ENCODE data around the gene DPP10. TPM values are rescaled to one million over a fixed set of nuclear protein-coding genes. Genes with fewer than 3 reads are reported as not detected.

The DPP10 gene
- total and polyA plus RNA-seq, 10 of the 15 experiments (the other 5 are each of a cell fraction or from before 2014, with no cell fraction given): not detected

- no peak for TF ChIP-seq ZBTB33 (IDR thresholded peaks at IDR 0.05)
- no peak for TF ChIP-seq KAT2A (conservative IDR thresholded peaks at IDR 0.05; ENCODE audit: control insufficient read depth, low read depth, low read length)
- no peak for TF ChIP-seq PBX3 (IDR thresholded peaks at IDR 0.05; ENCODE audit: insufficient replicate concordance, low read depth, low read length)
Observed at GRCh38 chr2:115201386-115201785, 758.9 kb downstream of the DPP10 start (continued).

- Histone ChIP-seq H3K27me3 (replicated peaks in 1 of 2; ENCODE audit: control insufficient read depth in 2 of 2, insufficient read depth in 2 of 2, low read length in 1 of 2) (no peaks in the 10 kb centered on the region), H3K4me2 (ENCODE audit: control insufficient read depth, insufficient read depth) (no peak overlapping the region), H3K36me3 (ENCODE audit: control insufficient read depth in 2 of 2, insufficient read depth in 2 of 2, low read length in 1 of 2) (no peaks in the 10 kb centered on the region), H2AFZ (ENCODE audit: control insufficient read depth, low read depth, low read length) (no peak overlapping the region), H3K27ac (ENCODE audit: control insufficient read depth, insufficient read depth) (no peak overlapping the region), H3K4me3 (no peak overlapping the region), H3K4me1 (ENCODE audit: control insufficient read depth, insufficient read depth, low read length) (no peaks in the 10 kb centered on the region), H3K9me3 (replicated peaks; ENCODE audit: control insufficient read depth, insufficient read depth, low read length) (no peaks in the 10 kb centered on the region), H4K20me1 (ENCODE audit: control insufficient read depth, insufficient read depth) (no peaks in the 10 kb centered on the region), H3K79me2 (ENCODE audit: control insufficient read depth, insufficient read depth, low read length) (no peaks in the 10 kb centered on the region), H3K9ac (ENCODE audit: control insufficient read depth, insufficient read depth, low read length) (no peak overlapping the region)
- no TSS peak for BruUV-seq (replicated peaks)
- FAIRE-seq (no peak), ATAC-seq (no peak), DNase-seq (ENCODE audit: low read depth, low spot score) (no peak)
- TF ChIP-seq PKNOX1 (IDR thresholded peaks at IDR 0.05) (no peak), NR2C2 (IDR thresholded peaks at IDR 0.05; ENCODE audit: borderline replicate concordance, control insufficient read depth, insufficient read length, low read depth) (no peak), GATAD2B (conservative IDR thresholded peaks at IDR 0.05; ENCODE audit: low read depth) (no peak), YBX1 (IDR thresholded peaks at IDR 0.05) (no peak), RB1 (IDR thresholded peaks at IDR 0.05; ENCODE audit: borderline replicate concordance) (no peak), SUZ12 (IDR thresholded peaks at IDR 0.05; ENCODE audit: unreplicated experiment) (no peak)
- intact Hi-C loops (cut with micrococcal nuclease; ENCODE audit: unreplicated experiment) (no loop called here), in situ Hi-C loops (cut with MboI) (no loop called here)
- ChIA-PET RAD21 (ENCODE audit: unreplicated experiment) (no interaction called here), POLR2A (no interaction called here), CTCF (interaction anchor here (1.3 kb wide), 1 partner anchor 13 kb away, joined by 3 read pairs; no protein-coding TSS in a partner anchor), SMC1A (ENCODE audit: uncharacterized antibody, unreplicated experiment) (no interaction called here)
- 0% methylated on average over 3 of the region's 3 CpGs for WGBS (ENCODE audit: insufficient coverage, insufficient replicate concordance, low lambda C conversion rate, missing lambda C conversion rate)
Observed at GRCh38 chr2:115208493-115209164, 766.2 kb downstream of the DPP10 start.

Measured in GM12878 (cell line).